ENCODE results near the gene NSDHL. TPM values are rescaled to one million over a fixed set of nuclear protein-coding genes. Genes with fewer than 3 reads are reported as not detected.

NSDHL gene
- total and polyA plus RNA-seq, 12 donors, result 8.6 to 41.4 (median 16.1) TPM

- Histone ChIP-seq H3K4me1 (no peaks in the 10 kb centered on the region), H3K9me3 (no peaks in the 10 kb centered on the region), H3K27ac (no peak overlapping the region), H3K4me3 (no peak overlapping the region), H3K27me3 (peaks cover 0 to 58% (median 0%) of the 10 kb centered on the region in 7 donors), H3K36me3 (no peaks in the 10 kb centered on the region)
- ATAC-seq (no peak), DNase-seq (no peak)
- TF ChIP-seq CTCF (IDR thresholded peaks at IDR 0.05), result no peak
- intact Hi-C loops (cut with DNase I), result no loop called here
- WGBS, 2 donors, result 92 to 96% methylated on average over 12 of the region's 12 CpGs
These were observed 69.2 kb downstream of the NSDHL start for GRCh38 chrX:152899874-152900719.

DNA sequence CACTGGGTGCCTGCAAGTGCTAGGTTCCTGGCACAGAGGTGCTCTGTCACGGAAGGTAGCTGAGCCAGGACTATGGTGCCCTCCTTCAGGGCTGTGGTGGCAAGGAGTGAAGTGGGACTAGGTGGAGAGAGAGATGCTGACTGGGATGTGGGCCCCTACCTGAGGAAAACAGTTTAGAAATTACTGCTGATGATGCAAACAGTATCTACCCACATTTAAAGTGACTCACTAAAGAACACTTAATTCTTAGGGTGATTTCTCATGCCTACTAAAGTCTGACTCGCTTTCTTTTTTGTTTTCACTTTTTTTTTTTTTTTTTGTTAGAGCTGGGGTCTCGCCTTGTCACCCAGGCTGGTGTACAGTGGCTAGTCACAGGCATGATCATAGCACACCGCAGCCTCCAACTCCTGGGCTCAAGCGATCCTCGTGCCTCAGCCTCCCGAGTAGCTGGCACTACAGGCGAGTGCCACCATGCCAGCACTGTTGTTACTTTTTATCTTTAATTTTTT, 70.1 kb downstream of the NSDHL start:
- peaks cover 0 to 55% (median 0%) of the 10 kb centered on the region in 7 donors for H3K27me3 ChIP-seq
- H3K9me3 ChIP-seq, result no peaks in the 10 kb centered on the region
- no peak for DNase-seq
- ATAC-seq, result no peak
- H3K4me1 ChIP-seq, result no peaks in the 10 kb centered on the region
- intact Hi-C loops (cut with DNase I), result no loop called here
- no peak overlapping the region for H3K27ac ChIP-seq
- TF ChIP-seq CTCF (IDR thresholded peaks at IDR 0.05), result no peak
- no peak overlapping the region for H3K4me3 ChIP-seq
- no peaks in the 10 kb centered on the region for H3K36me3 ChIP-seq
- 98 to 99% methylated on average over 8 of the region's 8 CpGs for WGBS, 2 donors

- Histone ChIP-seq H3K4me3 (no peak overlapping the region), H3K36me3 (no peaks in the 10 kb centered on the region), H3K4me1 (no peaks in the 10 kb centered on the region), H3K9me3 (no peaks in the 10 kb centered on the region), H3K27me3 (peaks cover 0 to 50% (median 0%) of the 10 kb centered on the region in 7 donors), H3K27ac (no peak overlapping the region)
- WGBS, 2 donors, result 78 to 79% methylated on average over 15 of the region's 15 CpGs
- ATAC-seq (no peak), DNase-seq (no peak)
- intact Hi-C loops (cut with DNase I), result no loop called here
- TF ChIP-seq CTCF (IDR thresholded peaks at IDR 0.05), result no peak
These were observed 71.1 kb downstream of the NSDHL start for GRCh38 chrX:152901816-152902501.

DNA sequence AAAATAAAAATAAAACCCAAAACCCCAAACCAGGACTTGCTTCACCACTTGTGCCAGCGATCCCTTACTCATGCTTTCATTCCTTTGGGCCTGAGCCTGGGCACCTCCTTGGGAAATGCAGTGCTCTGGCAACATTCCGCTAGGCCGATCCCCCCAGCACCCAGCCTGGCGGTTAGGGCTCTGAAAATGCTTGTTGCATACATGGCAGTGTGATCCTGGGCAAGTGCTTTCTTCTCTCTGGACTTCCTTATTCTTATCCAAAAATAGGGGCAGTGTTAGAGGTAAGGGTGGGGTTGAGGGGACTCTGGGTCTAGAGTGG, 71.6 kb downstream of the NSDHL start:
- Histone ChIP-seq H3K4me3 (no peak overlapping the region), H3K27me3 (peaks cover 0 to 47% (median 0%) of the 10 kb centered on the region in 7 donors), H3K9me3 (no peaks in the 10 kb centered on the region), H3K36me3 (no peaks in the 10 kb centered on the region), H3K4me1 (no peaks in the 10 kb centered on the region), H3K27ac (no peak overlapping the region)
- TF ChIP-seq CTCF (IDR thresholded peaks at IDR 0.05), result no peak
- intact Hi-C loops (cut with DNase I), result no loop called here
- DNase-seq (no peak), ATAC-seq (no peak)
- 97% methylated on average over 4 of the region's 4 CpGs for WGBS, 2 donors

Measured in heart right ventricle (tissue), 16 donors.